ENCODE data around the gene CARD11.

The CARD11 gene

GRCh38 chr7:2896131-2896530 lies 147.5 kb downstream of the CARD11 start:
- DNase-seq, result no peak

GRCh38 chr7:2894118-2894940 lies 149.3 kb downstream of the CARD11 start:
- no peak for DNase-seq

GRCh38 chr7:2893411-2893861 lies 150.2 kb downstream of the CARD11 start:
- no peak for DNase-seq

DNA sequence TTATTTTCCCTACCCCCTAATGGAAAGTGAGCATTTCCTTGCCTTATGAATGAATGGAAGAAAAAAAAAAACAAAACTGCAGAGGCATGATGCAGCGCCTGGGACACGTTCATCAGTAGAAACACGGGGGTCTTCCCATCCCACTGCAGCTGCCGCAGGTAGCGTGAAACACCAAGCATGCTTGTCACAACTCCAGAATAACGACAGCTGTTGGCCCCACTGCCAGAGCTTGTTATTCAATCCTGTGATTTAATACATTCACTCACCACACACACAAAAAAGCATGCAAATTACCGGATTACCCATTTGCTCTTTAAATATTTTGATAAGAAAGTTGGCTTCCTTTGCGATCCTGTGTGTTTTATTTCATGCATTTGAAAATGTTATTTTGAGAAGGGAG lies 151.1 kb downstream of the CARD11 start:
- DNase-seq, result no peak

DNA sequence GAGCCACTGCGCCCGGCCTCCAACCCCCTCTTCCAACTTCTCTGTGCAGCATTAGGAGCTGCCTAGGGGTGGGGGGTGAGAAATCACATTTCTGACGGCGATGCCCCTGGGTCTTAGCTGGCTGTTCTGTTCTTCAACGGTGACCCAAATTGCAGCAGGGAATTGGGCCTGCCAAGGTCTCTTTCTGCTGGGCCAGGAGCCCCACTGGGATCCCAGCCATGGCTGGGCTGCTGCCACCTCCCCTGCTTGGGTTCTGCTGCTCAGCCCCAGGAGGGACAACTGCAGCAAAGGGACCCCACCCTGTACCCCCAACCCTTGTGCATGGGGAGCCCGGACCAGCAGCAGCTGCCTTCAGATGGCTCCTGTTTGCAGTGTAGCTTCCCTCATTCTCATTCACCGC lies 155.9 kb downstream of the CARD11 start:
- DNase-seq, result no peak

DNA sequence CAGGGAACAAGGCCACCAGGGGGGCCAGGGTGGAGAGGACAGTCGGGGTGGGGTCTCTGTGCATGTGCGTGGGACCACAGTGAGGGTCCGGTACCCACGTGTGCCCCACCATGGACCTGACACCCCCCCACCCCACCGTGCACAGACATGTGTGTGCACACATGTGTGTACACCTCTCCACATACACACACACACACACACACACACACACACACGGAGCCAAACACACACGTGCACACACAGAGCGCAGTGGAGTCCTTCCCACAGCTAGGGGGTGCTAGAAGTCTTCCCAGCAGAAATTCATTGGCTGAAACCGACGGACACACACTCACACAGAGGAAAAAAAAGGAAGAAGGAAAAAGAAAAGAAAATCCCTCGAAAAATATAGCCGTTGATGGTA lies 156.8 kb downstream of the CARD11 start:
- peak; percentile 19 to 70 for DNase-seq

DNA sequence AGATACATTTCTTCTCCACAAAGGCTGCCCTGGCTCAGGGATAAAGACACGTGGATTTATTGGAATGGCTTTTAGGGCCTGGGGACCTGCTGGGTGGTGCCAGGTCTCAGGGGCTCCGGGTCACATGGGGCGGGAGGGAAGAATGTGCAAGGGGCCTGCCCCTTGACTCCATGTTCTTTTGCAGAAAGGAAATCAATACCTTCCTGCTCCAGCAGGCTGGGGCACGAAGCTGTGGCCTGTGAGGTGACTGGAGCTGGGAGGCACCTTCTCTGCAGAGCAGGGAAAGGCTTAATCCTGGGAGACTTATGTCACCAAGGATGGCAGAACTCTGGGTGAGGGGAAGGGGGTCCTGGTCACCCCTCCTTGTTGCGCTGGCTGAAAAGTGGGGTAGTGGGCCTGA lies 157.3 kb downstream of the CARD11 start:
- no peak for DNase-seq

DNA sequence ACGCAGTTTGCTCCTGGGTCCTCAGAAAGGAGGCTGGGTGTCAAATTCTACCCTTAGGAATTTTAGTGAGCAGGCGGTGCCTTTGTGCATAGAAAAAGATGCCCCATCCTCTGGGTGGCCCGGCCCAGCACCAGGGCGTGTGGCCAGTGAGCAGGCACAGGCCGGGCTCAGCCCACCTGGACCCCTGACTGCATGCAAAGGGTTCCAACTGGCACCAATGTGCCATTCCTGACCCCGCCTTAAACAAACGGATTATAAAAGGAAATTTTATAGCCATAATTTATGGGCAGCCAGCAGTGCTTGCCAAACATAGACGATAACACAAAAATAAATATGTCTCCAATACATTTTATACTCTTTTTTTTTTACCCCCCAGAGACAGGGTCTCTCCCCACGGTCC lies 159.5 kb downstream of the CARD11 start:
- no peak for DNase-seq

- no peak for DNase-seq
These were observed 160.6 kb downstream of the CARD11 start for GRCh38 chr7:2883101-2883500.

DNA sequence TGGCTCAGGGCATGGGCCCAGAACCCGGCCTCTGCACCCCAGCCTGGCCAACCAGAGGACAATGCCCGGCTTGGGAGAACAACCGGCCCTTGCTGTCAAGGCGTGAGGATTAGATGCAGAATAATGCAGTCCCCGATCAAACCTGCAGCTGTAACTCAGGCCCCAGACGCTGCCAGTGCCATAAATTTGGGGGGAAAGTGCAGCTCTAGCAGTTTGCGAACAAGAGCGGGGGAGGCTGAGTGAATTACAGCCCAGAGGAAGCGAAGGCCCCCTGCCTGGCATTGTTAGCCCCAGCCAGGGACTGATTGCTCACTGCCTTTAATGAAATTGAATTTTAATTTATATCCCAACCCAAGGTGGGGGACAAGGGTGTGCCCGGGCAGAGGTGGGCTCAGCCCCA lies 161.6 kb downstream of the CARD11 start:
- no peak for DNase-seq

GRCh38 chr7:2880874-2881533 lies 162.7 kb downstream of the CARD11 start:
- DNase-seq, result no peak

DNA sequence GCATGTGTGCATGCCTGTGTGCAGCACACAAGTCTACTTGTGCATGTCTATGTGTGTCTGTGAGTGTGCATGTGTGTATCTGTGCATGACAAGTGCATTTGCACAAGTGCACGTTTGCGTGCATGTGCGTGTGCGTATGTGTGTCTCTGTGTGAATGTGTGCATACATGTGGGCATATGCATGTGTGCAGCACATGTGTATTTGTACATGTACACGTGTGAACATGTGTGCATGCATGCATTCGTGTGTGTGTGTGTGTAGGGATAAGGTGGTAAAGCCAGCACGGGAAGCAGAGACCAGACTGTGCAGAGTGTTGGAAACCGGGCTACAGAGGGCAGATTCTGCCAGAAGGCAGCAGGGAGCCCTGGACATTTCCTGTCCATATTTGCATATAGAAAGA lies 163.6 kb downstream of the CARD11 start:
- no peak for DNase-seq

DNA sequence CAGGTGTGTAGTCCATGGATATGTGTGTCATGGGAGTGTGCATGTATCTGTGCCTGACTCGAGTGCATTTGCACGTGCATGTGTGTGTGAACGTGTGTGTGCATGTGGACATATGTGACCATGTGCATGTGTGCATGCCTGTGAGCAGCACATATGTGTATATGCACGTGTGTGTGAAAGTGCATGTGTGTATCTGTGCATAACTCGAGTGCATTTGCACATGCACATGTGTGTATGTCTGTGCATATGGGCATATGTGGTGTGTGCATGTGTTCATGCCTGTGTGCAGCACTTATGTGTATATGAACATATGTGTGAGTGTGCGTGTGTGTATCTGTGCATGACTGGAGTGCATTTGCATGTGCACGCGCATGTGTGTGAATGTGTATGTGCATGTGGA lies 164.3 kb downstream of the CARD11 start:
- DNase-seq, result no peak

GRCh38 chr7:2878306-2878705 lies 165.4 kb downstream of the CARD11 start:
- no peak for DNase-seq

DNA sequence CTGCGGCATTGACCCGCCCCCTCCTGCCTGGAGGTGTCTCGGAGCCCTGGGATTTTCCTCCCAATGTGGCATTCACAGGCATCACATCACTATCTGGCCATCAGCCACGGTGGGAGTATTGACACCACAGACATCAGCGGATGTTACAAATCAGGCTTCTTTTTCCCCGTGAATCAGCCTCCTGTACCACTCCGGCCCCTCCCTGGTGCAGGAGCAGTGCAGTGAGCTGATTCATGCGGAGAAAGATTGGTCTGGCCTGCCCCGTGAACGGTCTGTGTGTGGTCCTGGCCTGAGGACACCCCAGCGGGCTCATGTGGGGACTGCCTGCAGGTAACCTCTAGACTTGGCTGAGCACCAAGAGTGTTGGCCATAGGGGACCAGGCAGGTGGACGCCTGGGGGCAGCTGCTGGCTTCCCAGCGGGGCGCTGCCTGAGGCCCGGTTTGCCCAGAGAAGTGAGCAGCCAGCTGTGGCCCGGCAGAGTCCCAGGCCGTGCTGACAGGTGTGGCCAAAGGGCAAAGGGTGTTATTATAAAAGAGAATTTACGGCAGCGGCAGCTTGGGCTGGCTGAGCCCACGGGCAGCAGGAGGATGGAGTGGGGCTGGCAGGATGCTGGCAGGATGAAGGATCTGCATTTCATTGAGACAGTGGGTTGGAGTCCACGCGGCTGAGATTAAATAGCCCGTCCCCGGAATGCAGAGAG lies 167.5 kb downstream of the CARD11 start:
- no peak for DNase-seq

DNA sequence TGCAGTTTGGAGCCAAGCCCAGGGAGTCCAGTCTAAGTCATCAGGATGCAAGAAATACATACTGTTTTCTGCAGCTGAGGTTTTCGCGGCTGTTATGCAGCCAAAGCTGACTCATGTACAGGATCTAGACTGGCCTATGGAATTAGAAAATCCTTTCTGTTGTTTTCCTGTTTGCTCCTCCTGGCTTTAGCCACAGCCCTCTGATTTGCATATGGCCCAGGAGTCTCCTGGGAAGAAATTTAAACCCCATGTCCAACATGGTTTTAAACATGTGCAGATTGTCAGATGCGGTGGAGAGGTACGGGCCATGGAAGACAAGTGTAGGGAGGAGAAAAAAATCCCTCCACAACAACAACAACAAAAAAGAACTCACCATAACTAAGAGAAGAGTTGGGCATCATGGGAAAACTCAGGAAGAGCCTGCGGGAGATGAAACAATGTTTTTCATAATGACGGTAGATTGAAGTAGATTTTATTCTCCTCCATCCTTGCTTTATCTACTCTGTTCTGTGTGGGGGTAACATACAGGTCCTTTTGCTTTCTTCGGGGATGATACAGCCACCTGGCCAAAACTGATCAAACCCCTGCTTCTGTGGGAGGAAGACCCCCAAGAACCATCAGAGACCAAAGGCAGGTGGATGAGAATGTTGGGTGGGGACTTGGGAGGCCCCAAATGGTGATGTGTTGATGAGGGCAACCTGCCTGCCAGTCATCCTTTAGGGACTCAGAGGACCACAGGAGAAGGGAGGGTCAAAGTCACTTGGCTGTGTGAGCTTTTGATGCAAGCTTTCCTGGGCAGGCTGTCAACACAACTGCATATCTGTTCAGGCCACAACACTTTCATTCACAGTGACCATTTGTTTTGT lies 169.7 kb downstream of the CARD11 start:
- peak in 1 of 2 experiments; percentile 38 for DNase-seq

- DNase-seq, result no peak
These were observed 170.5 kb downstream of the CARD11 start for GRCh38 chr7:2873146-2873545.

GRCh38 chr7:2872296-2872874 lies 171.3 kb downstream of the CARD11 start:
- DNase-seq, result no peak

DNA sequence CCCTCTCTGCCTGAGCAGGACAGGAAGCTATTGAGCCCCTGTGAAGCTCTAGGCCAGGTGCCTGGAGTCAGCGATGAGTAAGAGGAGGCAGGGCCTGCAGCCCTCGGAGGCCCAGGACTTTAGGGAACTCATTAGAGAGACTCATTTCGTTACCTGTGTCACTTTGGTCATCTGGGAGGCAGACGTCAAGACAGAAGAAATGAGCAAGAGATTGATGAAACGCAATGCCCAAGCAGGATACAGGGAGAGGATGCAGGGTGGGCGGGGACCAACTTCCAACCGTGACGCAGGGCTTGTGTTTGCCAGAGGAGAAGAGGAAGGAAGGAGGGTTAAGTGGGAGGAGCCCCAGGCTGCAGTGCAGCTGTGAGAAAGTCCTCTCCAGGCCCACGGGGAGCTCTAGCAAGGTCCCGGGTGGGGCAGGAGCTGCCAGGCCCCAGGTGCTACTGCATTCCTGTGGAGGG lies 173.2 kb downstream of the CARD11 start:
- no peak for DNase-seq

DNA sequence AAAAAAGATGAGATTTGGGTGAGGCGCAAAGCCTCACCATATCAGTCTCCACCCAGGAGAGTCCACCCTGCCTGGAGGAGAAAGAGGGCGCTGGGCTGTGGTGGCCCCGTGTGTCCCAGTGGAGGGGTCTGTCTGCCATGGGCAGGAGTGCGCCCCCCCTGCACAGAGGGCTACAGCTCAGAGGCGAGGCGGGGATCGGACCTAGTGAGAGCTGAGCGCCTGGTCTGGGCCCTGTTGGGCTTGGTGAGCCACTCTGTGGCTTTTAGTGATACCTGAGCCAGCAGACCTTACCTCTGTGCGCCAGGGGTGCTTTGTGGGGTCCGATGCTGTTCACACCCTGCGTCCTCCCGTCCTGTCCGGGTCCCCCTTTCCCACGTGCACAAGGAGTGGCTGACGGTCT lies 173.7 kb downstream of the CARD11 start:
- no peak for DNase-seq

DNA sequence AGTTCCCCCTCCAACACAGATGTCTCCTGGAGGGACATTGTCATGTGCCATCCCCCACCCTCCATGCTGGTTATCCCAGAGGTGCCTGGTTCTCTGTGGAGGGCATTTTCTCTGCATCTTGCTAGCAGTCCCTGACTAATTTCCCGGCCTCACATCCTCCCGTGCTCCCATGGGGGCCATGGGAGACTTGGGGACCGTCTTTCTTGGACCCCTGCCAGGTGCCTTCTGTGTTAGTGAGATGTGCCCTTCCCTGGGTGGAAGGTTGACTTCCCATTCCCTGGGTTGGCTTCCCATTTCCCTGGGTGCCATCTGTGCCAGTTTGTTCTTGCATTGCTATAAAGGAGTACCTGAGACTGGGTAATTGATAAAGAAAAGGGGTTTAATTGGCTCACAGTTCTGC lies 177.1 kb downstream of the CARD11 start:
- DNase-seq, result no peak

- DNase-seq, result peak in 1 of 2 experiments; percentile 69
These were observed 178.5 kb downstream of the CARD11 start for GRCh38 chr7:2864999-2865670.

Data from NCI-H446 (cell line).